Uterus (tissue), 2 donors: Measurements from ENCODE around the gene FRMD4B.

Source experiments
- POLR2A ChIP-seq, 2 donors: fragments of 450-650 bp; IDR thresholded peaks; one replicate each; pipeline ENCODE4 v1.6.1; 2016; ENCODE audit warnings: antibody characterized with exemption in 2 of 2, mild to moderate bottlenecking in 1 of 2, moderate library complexity in 1 of 2
- TF ChIP-seq, protein P1 (sequence below), 4 experiments: fragments of 200-600 bp in 2 of 4; fragments of 450-650 bp in 2 of 4; sonication (generic) in 2 of 4; IDR thresholded peaks; one replicate each; pipeline ENCODE4 v1.5.1; 2016 to 2019; ENCODE audit warnings: antibody characterized with exemption in 4 of 4, mild to moderate bottlenecking in 2 of 4, moderate library complexity in 1 of 4

- TF ChIP-seq, protein P1, sequence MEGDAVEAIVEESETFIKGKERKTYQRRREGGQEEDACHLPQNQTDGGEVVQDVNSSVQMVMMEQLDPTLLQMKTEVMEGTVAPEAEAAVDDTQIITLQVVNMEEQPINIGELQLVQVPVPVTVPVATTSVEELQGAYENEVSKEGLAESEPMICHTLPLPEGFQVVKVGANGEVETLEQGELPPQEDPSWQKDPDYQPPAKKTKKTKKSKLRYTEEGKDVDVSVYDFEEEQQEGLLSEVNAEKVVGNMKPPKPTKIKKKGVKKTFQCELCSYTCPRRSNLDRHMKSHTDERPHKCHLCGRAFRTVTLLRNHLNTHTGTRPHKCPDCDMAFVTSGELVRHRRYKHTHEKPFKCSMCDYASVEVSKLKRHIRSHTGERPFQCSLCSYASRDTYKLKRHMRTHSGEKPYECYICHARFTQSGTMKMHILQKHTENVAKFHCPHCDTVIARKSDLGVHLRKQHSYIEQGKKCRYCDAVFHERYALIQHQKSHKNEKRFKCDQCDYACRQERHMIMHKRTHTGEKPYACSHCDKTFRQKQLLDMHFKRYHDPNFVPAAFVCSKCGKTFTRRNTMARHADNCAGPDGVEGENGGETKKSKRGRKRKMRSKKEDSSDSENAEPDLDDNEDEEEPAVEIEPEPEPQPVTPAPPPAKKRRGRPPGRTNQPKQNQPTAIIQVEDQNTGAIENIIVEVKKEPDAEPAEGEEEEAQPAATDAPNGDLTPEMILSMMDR (IDR thresholded peaks at IDR 0.05): no peak
- TF ChIP-seq POLR2A (IDR thresholded peaks at IDR 0.05): no peak
Observed at GRCh38 chr3:69390771-69391170, 4.9 kb upstream of the FRMD4B start.
